ENCODE data around the gene FKBP1A.
A peak's percentile ranks its signal among the peaks of the same experiment; 100 is the strongest.

Gene FKBP1A

DNA sequence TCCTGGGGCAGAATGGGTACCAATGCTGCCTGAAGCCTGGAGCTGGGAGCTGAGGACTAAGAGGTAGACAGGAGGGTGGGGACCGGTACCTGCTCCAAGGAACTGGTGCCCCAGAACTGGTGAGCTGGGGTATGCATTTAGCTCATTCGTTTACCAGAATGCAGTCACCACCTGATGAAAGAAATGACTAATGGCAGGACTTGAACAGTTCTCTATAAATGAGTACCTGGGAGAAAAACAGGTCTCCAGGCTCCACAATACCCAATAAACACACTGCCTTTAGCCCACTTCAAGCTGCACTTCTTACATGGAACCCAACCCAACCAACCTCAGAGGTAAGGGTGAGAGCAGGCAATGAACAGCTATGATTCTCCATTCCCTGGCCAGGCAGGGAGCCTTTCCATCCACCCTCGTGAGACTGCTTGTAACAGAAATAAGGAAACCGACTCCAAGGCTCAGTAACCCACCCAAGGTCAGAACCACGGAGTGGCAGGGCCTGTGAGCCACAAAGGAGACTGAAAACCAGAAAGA lies 15.4 kb downstream of the FKBP1A start:
- DNase-seq: no peak
- H2BK120ac ChIP-seq (ENCODE audit: low read depth, low read length): no peak overlapping the region
- H3K9ac ChIP-seq (ENCODE audit: low read length): no peak overlapping the region
- H2AFZ ChIP-seq (ENCODE audit: low read depth, low read length): no peak overlapping the region
- no peaks in the 10 kb centered on the region for H3K9me3 ChIP-seq (ENCODE audit: control insufficient read depth, low read length)
- H3K23ac ChIP-seq (ENCODE audit: low read length in 2 of 2): peak overlapping the region in 1 of 2 experiments; percentile 94
- H4K91ac ChIP-seq (ENCODE audit: low read length): no peak overlapping the region
- H3K18ac ChIP-seq (ENCODE audit: low read depth in 1 of 2, low read length in 2 of 2): peak overlapping the region in 1 of 2 experiments; percentile 63
- H3K4me3 ChIP-seq (ENCODE audit: insufficient read depth in 1 of 2, low read depth in 1 of 2, low read length in 2 of 2): no peak overlapping the region
- H2BK15ac ChIP-seq (ENCODE audit: low read depth, poor library complexity, severe bottlenecking): no peak overlapping the region
- 96% methylated on average over 5 of the region's 5 CpGs for WGBS
- H3K27me3 ChIP-seq (ENCODE audit: control insufficient read depth in 1 of 2, insufficient read depth in 1 of 2, low read length in 2 of 2): no peaks in the 10 kb centered on the region
- H2BK5ac ChIP-seq (ENCODE audit: low read depth, low read length, poor library complexity, severe bottlenecking): no peak overlapping the region
- H3K4me2 ChIP-seq (ENCODE audit: low read length, poor library complexity, severe bottlenecking): no peak overlapping the region
- peak overlapping the region in 1 of 2 experiments; percentile 58 for H2BK12ac ChIP-seq (ENCODE audit: low read length in 2 of 2)
- H4K8ac ChIP-seq (ENCODE audit: low read length): no peak overlapping the region
- H3K4ac ChIP-seq (ENCODE audit: low read depth in 1 of 2, low read length in 2 of 2): no peak overlapping the region
- no peak overlapping the region for H3K14ac ChIP-seq (ENCODE audit: low read length in 2 of 2)
- H3K36me3 ChIP-seq (ENCODE audit: control insufficient read depth in 1 of 2, insufficient read depth in 2 of 2, low read depth in 1 of 2, low read length in 2 of 2): peaks cover 4 to 31% of the 10 kb centered on the region in 2 experiments
- H3K27ac ChIP-seq (ENCODE audit: low read length, poor library complexity, severe bottlenecking): peak overlapping the region; percentile 57
- peaks cover 20% of the 10 kb centered on the region for H3K4me1 ChIP-seq (ENCODE audit: control insufficient read depth, insufficient read depth, low read depth, low read length)
- H2AK5ac ChIP-seq (ENCODE audit: low read length, severe bottlenecking): peak overlapping the region; percentile 68
- peaks cover 15% of the 10 kb centered on the region for H3K79me1 ChIP-seq (replicated peaks; ENCODE audit: low read length, poor library complexity, severe bottlenecking)

DNA sequence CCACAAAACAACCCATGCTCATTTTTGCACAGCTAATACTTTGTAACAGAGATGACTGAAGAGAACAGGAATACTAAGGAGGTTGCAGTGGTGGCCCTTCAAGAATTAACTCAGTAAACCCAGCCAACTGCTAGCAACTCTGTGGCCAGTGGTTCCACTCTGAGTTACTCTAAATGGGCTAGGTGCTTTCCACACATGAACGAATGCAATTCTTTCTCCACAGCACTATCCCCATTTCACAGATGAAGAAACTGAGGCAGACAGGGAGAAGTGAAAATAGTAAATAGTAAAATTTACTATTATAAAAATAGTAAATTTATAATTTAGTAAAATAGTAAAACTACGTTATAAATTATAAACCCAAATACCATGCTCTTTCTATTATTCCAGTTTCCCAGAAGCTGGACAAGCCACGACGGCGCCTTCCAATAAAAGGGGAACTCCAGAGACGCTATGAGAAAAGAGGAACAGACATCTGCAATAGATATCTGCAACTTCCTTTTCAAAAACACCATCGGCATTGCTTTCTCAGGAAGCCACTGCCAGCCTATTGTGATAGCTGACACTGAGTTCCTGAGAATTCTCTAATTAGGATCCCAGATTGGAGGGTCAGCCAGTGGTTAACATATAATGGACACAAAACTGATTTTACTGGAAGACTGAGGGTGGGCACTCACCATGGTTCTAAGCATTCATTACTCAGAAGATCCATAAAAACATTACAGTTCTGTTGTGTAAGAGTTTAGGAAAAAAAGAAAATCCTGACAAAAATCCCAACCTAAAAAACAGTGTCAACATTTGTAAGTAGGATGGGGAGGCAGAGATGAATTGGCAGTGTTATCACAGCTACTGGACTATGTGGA lies 16.2 kb downstream of the FKBP1A start:
- Histone ChIP-seq H3K18ac (ENCODE audit: low read depth in 1 of 2, low read length in 2 of 2) (no peak overlapping the region), H3K4me3 (ENCODE audit: insufficient read depth in 1 of 2, low read depth in 1 of 2, low read length in 2 of 2) (no peak overlapping the region), H3K14ac (ENCODE audit: low read length in 2 of 2) (no peak overlapping the region), H3K4me1 (ENCODE audit: control insufficient read depth, insufficient read depth, low read depth, low read length) (peaks cover 18% of the 10 kb centered on the region), H2BK15ac (ENCODE audit: low read depth, poor library complexity, severe bottlenecking) (no peak overlapping the region), H3K9me3 (ENCODE audit: control insufficient read depth, low read length) (no peaks in the 10 kb centered on the region), H2BK12ac (ENCODE audit: low read length in 2 of 2) (no peak overlapping the region), H2BK5ac (ENCODE audit: low read depth, low read length, poor library complexity, severe bottlenecking) (no peak overlapping the region), H3K4ac (ENCODE audit: low read depth in 1 of 2, low read length in 2 of 2) (no peak overlapping the region), H3K36me3 (ENCODE audit: control insufficient read depth in 1 of 2, insufficient read depth in 2 of 2, low read depth in 1 of 2, low read length in 2 of 2) (peaks cover 9 to 39% of the 10 kb centered on the region in 2 experiments), H3K79me1 (replicated peaks; ENCODE audit: low read length, poor library complexity, severe bottlenecking) (peaks cover 19% of the 10 kb centered on the region), H2BK120ac (ENCODE audit: low read depth, low read length) (no peak overlapping the region), H3K27ac (ENCODE audit: low read length, poor library complexity, severe bottlenecking) (no peak overlapping the region), H3K4me2 (ENCODE audit: low read length, poor library complexity, severe bottlenecking) (no peak overlapping the region), H2AK5ac (ENCODE audit: low read length, severe bottlenecking) (peak overlapping the region; percentile 68), H3K9ac (ENCODE audit: low read length) (no peak overlapping the region), H3K27me3 (ENCODE audit: control insufficient read depth in 1 of 2, insufficient read depth in 1 of 2, low read length in 2 of 2) (no peaks in the 10 kb centered on the region), H2AFZ (ENCODE audit: low read depth, low read length) (no peak overlapping the region), H4K91ac (ENCODE audit: low read length) (no peak overlapping the region), H3K23ac (ENCODE audit: low read length in 2 of 2) (no peak overlapping the region), H4K8ac (ENCODE audit: low read length) (no peak overlapping the region)
- DNase-seq: no peak
- WGBS: 94% methylated on average over 5 of the region's 7 CpGs

DNA sequence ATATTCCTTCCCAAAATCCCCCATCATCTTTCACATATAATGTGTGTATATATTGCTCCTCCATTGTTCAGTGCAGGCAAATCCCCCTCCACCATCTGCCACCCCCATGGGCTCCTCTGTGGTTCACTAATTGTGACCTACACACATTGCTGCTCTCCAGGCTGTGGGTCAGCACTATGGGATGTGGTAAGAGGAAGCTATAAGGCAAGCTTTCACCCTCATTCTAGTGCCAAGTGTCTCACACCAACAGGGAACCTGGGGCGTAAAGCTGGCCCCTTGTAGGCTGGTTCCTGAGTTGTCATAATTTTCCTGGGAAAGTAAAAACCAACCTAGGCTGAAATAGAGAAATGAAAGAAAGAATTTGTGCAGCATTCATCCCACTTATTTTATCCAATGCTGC lies 16.8 kb downstream of the FKBP1A start:
- Histone ChIP-seq H2AFZ (ENCODE audit: low read depth, low read length) (no peak overlapping the region), H3K9ac (ENCODE audit: low read length) (no peak overlapping the region), H3K14ac (ENCODE audit: low read length in 2 of 2) (peak overlapping the region in 1 of 2 experiments; percentile 33), H3K27ac (ENCODE audit: low read length, poor library complexity, severe bottlenecking) (no peak overlapping the region), H2BK120ac (ENCODE audit: low read depth, low read length) (no peak overlapping the region), H2AK5ac (ENCODE audit: low read length, severe bottlenecking) (no peak overlapping the region), H3K4ac (ENCODE audit: low read depth in 1 of 2, low read length in 2 of 2) (no peak overlapping the region), H3K23ac (ENCODE audit: low read length in 2 of 2) (peak overlapping the region in 1 of 2 experiments; percentile 9), H3K27me3 (ENCODE audit: control insufficient read depth in 1 of 2, insufficient read depth in 1 of 2, low read length in 2 of 2) (no peaks in the 10 kb centered on the region), H2BK12ac (ENCODE audit: low read length in 2 of 2) (peak overlapping the region in 1 of 2 experiments; percentile 86), H2BK15ac (ENCODE audit: low read depth, poor library complexity, severe bottlenecking) (no peak overlapping the region), H4K91ac (ENCODE audit: low read length) (no peak overlapping the region), H3K4me1 (ENCODE audit: control insufficient read depth, insufficient read depth, low read depth, low read length) (peaks cover 22% of the 10 kb centered on the region), H3K9me3 (ENCODE audit: control insufficient read depth, low read length) (no peaks in the 10 kb centered on the region), H3K4me2 (ENCODE audit: low read length, poor library complexity, severe bottlenecking) (no peak overlapping the region), H3K4me3 (ENCODE audit: insufficient read depth in 1 of 2, low read depth in 1 of 2, low read length in 2 of 2) (no peak overlapping the region), H3K79me1 (replicated peaks; ENCODE audit: low read length, poor library complexity, severe bottlenecking) (peaks cover 23% of the 10 kb centered on the region), H3K18ac (ENCODE audit: low read depth in 1 of 2, low read length in 2 of 2) (peak overlapping the region in 1 of 2 experiments; percentile 23), H4K8ac (ENCODE audit: low read length) (no peak overlapping the region), H3K36me3 (ENCODE audit: control insufficient read depth in 1 of 2, insufficient read depth in 2 of 2, low read depth in 1 of 2, low read length in 2 of 2) (peaks cover 9 to 41% of the 10 kb centered on the region in 2 experiments), H2BK5ac (ENCODE audit: low read depth, low read length, poor library complexity, severe bottlenecking) (no peak overlapping the region)
- no CpG with 5 or more reads among the region's 1 CpG for WGBS
- no peak for DNase-seq

DNA sequence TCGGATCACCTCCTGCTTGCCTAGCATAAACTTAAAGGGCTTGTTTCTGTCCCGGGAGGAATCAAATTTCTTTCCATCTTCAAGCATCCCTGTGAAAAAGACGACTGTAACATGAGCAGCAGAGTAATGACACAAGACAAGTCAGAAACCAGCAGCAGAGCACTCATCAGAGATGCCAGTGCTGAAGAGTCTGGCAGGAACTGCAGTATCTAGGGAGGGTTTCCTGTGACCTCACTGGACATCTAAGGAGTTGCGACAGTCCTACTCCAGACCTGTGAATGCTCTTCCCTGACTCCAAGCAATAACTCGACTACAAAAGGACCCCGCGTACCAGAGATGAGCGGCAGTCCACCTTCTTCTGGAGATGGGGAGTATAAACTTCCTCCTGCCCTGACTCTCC lies 17.3 kb downstream of the FKBP1A start:
- no peak overlapping the region for H2BK5ac ChIP-seq (ENCODE audit: low read depth, low read length, poor library complexity, severe bottlenecking)
- WGBS: 83% methylated on average over 7 of the region's 8 CpGs
- peaks cover 26% of the 10 kb centered on the region for H3K79me1 ChIP-seq (replicated peaks; ENCODE audit: low read length, poor library complexity, severe bottlenecking)
- H3K4ac ChIP-seq (ENCODE audit: low read depth in 1 of 2, low read length in 2 of 2): no peak overlapping the region
- peaks cover 22% of the 10 kb centered on the region for H3K4me1 ChIP-seq (ENCODE audit: control insufficient read depth, insufficient read depth, low read depth, low read length)
- H2BK15ac ChIP-seq (ENCODE audit: low read depth, poor library complexity, severe bottlenecking): no peak overlapping the region
- H3K27me3 ChIP-seq (ENCODE audit: control insufficient read depth in 1 of 2, insufficient read depth in 1 of 2, low read length in 2 of 2): no peaks in the 10 kb centered on the region
- no peak overlapping the region for H4K91ac ChIP-seq (ENCODE audit: low read length)
- H2BK12ac ChIP-seq (ENCODE audit: low read length in 2 of 2): no peak overlapping the region
- no peak overlapping the region for H3K4me3 ChIP-seq (ENCODE audit: insufficient read depth in 1 of 2, low read depth in 1 of 2, low read length in 2 of 2)
- H3K27ac ChIP-seq (ENCODE audit: low read length, poor library complexity, severe bottlenecking): no peak overlapping the region
- no peak overlapping the region for H2AFZ ChIP-seq (ENCODE audit: low read depth, low read length)
- H3K18ac ChIP-seq (ENCODE audit: low read depth in 1 of 2, low read length in 2 of 2): no peak overlapping the region
- no peaks in the 10 kb centered on the region for H3K9me3 ChIP-seq (ENCODE audit: control insufficient read depth, low read length)
- DNase-seq: peak; percentile 85
- no peak overlapping the region for H3K4me2 ChIP-seq (ENCODE audit: low read length, poor library complexity, severe bottlenecking)
- no peak overlapping the region for H4K8ac ChIP-seq (ENCODE audit: low read length)
- no peak overlapping the region for H3K9ac ChIP-seq (ENCODE audit: low read length)
- H2AK5ac ChIP-seq (ENCODE audit: low read length, severe bottlenecking): no peak overlapping the region
- no peak overlapping the region for H2BK120ac ChIP-seq (ENCODE audit: low read depth, low read length)
- H3K14ac ChIP-seq (ENCODE audit: low read length in 2 of 2): no peak overlapping the region
- no peak overlapping the region for H3K23ac ChIP-seq (ENCODE audit: low read length in 2 of 2)
- peaks cover 12 to 44% of the 10 kb centered on the region in 2 experiments for H3K36me3 ChIP-seq (ENCODE audit: control insufficient read depth in 1 of 2, insufficient read depth in 2 of 2, low read depth in 1 of 2, low read length in 2 of 2)
